Liver (tissue), 9 donors: Measurements from ENCODE around the gene EXOC8. TPM values are rescaled to one million over a fixed set of nuclear protein-coding genes. Genes with fewer than 3 reads are reported as not detected.

ENCODE experiments used
- DNase-seq: peaks from one replicate; pipeline ENCODE4 v3.0.0-alpha.2; 2017; ENCODE audit warnings: low spot score
- H3K27ac ChIP-seq, 2 donors: one replicate each; pipeline ENCODE4 v1.7.0; 2013; ENCODE audit warnings: inconsistent platforms in 2 of 2, low read length in 2 of 2, control low read depth in 1 of 2, low read depth in 1 of 2, mild to moderate bottlenecking in 1 of 2
- H3K27me3 ChIP-seq, 4 donors: one replicate each; pipeline versions ENCODE4 v1.6.1 to v1.7.0; 2013; ENCODE audit warnings: low read length in 3 of 4, inconsistent platforms in 1 of 4, mild to moderate bottlenecking in 1 of 4, moderate library complexity in 1 of 4; ENCODE audit not compliant: control insufficient read depth in 4 of 4, insufficient read depth in 4 of 4
- H3K36me3 ChIP-seq, 4 donors: one replicate each; pipeline versions ENCODE4 v1.6.1 to v1.7.0; 2013; ENCODE audit warnings: low read length in 3 of 4, mild to moderate bottlenecking in 3 of 4, low read depth in 1 of 4, moderate library complexity in 1 of 4; ENCODE audit not compliant: control insufficient read depth in 4 of 4, insufficient read depth in 3 of 4
- H3K4me1 ChIP-seq, 4 donors: one replicate each; pipeline versions ENCODE4 v1.6.1 to v1.7.0; 2013; ENCODE audit warnings: low read length in 3 of 4, mild to moderate bottlenecking in 3 of 4, moderate library complexity in 1 of 4; ENCODE audit not compliant: control insufficient read depth in 4 of 4, insufficient read depth in 4 of 4
- H3K4me3 ChIP-seq, 3 donors: one replicate each; pipeline versions ENCODE4 v1.6.1 to v1.7.0; 2013; ENCODE audit warnings: low read length in 3 of 3, control low read depth in 1 of 3, low read depth in 1 of 3, mild to moderate bottlenecking in 1 of 3
- H3K9ac ChIP-seq, 2 donors: one replicate each; pipeline ENCODE4 v1.7.0; 2013; ENCODE audit warnings: low read length in 2 of 2, mild to moderate bottlenecking in 2 of 2, moderate library complexity in 2 of 2, control low read depth in 1 of 2, low read depth in 1 of 2
- H3K9me3 ChIP-seq, 4 donors: one replicate each; pipeline versions ENCODE4 v1.6.1 to v1.7.0; 2013; ENCODE audit warnings: low read length in 3 of 4; ENCODE audit not compliant: control insufficient read depth in 4 of 4
- EGR1 ChIP-seq, 2 donors: IDR thresholded peaks; 2 replicates each; pipeline ENCODE4 v1.6.1; 2016 to 2018; ENCODE audit warnings: antibody characterized with exemption in 2 of 2, low read depth in 2 of 2
- FOXA1 ChIP-seq: IDR thresholded peaks from 2 replicates; pipeline ENCODE4 v1.6.1; 2016; ENCODE audit warnings: antibody characterized with exemption
- FOXA2 ChIP-seq: IDR thresholded peaks from 2 replicates; pipeline ENCODE4 v1.6.1; 2016; ENCODE audit warnings: antibody characterized with exemption
- GABPA ChIP-seq, 2 donors: IDR thresholded peaks in 1 of 2; conservative IDR thresholded peaks in 1 of 2; 2 replicates each; pipeline ENCODE4 v1.6.1; 2016; ENCODE audit warnings: antibody characterized with exemption in 2 of 2, mild to moderate bottlenecking in 1 of 2, moderate library complexity in 1 of 2
- HNF4G ChIP-seq: IDR thresholded peaks from 2 replicates; pipeline ENCODE4 v1.6.1; 2016; ENCODE audit warnings: antibody characterized with exemption
- NR2F2 ChIP-seq: IDR thresholded peaks from 2 replicates; pipeline ENCODE4 v1.6.1; 2016; ENCODE audit warnings: antibody characterized with exemption
- RXRA ChIP-seq, 2 donors: IDR thresholded peaks; 2 replicates each; pipeline ENCODE4 v1.6.1; 2017 to 2018; ENCODE audit warnings: antibody characterized with exemption in 2 of 2, mild to moderate bottlenecking in 1 of 2
- SP1 ChIP-seq: IDR thresholded peaks from 2 replicates; pipeline ENCODE4 v1.6.1; 2018; ENCODE audit warnings: antibody characterized with exemption, mild to moderate bottlenecking
- TAF1 ChIP-seq: conservative IDR thresholded peaks from 2 replicates; pipeline ENCODE4 v1.6.1; 2016; ENCODE audit warnings: antibody characterized with exemption, mild to moderate bottlenecking
- YY1 ChIP-seq: IDR thresholded peaks from 2 replicates; pipeline ENCODE4 v1.6.1; 2016; ENCODE audit warnings: antibody characterized with exemption, mild to moderate bottlenecking
- WGBS: extraction: QIAGEN DNeasy Blood & Tissue Kit; methylation state at CpG from one replicate; pipeline ENCODE4 v1.1.7; 2013; 5-methylcytosine and 5-hydroxymethylcytosine counted together
- polyA plus RNA-seq, 2 donors: library from polyadenylated mRNA; stranded (reverse) in 1 of 2; unstranded in 1 of 2; fragments of 200-250 nt in 1 of 2; fragments of >200 nt in 1 of 2; fragmentation: Nextera tagmentation in 1 of 2; extraction: Ambion mirVana in 1 of 2; gene quantifications; one replicate each; pipeline versions ENCODE4 v1.2.1 to v1.2.3, GENCODE V29; 2013 to 2015
- total RNA-seq, 2 donors: library from RNA; depleted of rRNA; stranded (reverse); fragments of >200 nt; gene quantifications; one replicate each; pipeline ENCODE4 v1.2.3, GENCODE V29; 2014
- TF ChIP-seq, protein P1 (sequence below): IDR thresholded peaks from 2 replicates; pipeline ENCODE4 v1.6.1; 2016; ENCODE audit warnings: antibody characterized with exemption
- TF ChIP-seq, protein P2 (sequence below): fragments of 150-350 bp; IDR thresholded peaks from 2 replicates; pipeline ENCODE4 v1.5.1; 2017; ENCODE audit warnings: improper control_type of control experiment, low read depth, low read length; ENCODE audit not compliant: missing input control
- TF ChIP-seq, protein P3 (sequence below): IDR thresholded peaks from 2 replicates; pipeline ENCODE4 v1.6.1; 2016; ENCODE audit warnings: antibody characterized with exemption, mild to moderate bottlenecking
- donor health status: healthy.
- donor health status: healthy.
- donor health status: healthy.
- donor health status: healthy.
- donor health status: healthy.

Gene EXOC8
- total and polyA plus RNA-seq, 4 donors: 1.6 to 13.4 (median 7.5) TPM

DNA sequence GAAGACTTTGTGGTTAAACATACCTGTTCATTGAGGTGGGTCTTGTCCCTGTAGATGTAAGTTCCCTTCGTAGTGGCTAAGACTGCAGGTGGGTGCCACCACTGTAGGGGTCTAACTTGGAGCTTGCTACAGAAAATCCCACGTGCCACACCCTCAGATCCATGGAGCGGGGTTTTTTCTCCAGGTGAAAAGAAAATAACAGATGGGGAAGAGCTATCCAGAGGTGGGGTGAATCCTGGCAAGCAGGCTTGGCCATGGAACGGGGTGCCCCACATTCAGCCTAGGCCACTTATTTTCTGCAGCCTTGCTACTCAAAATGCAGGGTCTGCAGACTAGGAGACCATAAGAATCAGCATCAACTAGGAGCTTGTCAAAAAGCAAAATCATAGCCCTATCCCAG is 24.0 kb downstream of the EXOC8 start:
- TF ChIP-seq SP1: no peak
- no peak for TF ChIP-seq RXRA (IDR thresholded peaks at IDR 0.05)
- TF ChIP-seq EGR1 (IDR thresholded peaks at IDR 0.05; ENCODE audit: low read depth in 2 of 2): no peak
- TF ChIP-seq, protein P1, sequence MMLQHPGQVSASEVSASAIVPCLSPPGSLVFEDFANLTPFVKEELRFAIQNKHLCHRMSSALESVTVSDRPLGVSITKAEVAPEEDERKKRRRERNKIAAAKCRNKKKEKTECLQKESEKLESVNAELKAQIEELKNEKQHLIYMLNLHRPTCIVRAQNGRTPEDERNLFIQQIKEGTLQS: no peak
- TF ChIP-seq FOXA2: no peak
- TF ChIP-seq, protein P2, sequence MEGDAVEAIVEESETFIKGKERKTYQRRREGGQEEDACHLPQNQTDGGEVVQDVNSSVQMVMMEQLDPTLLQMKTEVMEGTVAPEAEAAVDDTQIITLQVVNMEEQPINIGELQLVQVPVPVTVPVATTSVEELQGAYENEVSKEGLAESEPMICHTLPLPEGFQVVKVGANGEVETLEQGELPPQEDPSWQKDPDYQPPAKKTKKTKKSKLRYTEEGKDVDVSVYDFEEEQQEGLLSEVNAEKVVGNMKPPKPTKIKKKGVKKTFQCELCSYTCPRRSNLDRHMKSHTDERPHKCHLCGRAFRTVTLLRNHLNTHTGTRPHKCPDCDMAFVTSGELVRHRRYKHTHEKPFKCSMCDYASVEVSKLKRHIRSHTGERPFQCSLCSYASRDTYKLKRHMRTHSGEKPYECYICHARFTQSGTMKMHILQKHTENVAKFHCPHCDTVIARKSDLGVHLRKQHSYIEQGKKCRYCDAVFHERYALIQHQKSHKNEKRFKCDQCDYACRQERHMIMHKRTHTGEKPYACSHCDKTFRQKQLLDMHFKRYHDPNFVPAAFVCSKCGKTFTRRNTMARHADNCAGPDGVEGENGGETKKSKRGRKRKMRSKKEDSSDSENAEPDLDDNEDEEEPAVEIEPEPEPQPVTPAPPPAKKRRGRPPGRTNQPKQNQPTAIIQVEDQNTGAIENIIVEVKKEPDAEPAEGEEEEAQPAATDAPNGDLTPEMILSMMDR: no peak
- no peak for TF ChIP-seq TAF1
- TF ChIP-seq NR2F2: no peak
- TF ChIP-seq FOXA1: no peak
- Histone ChIP-seq H3K9me3 (no peaks in the 10 kb centered on the region), H3K4me3 (no peak overlapping the region), H3K4me1 (no peaks in the 10 kb centered on the region), H3K27ac (no peak overlapping the region), H3K9ac (no peak overlapping the region), H3K36me3 (no peaks in the 10 kb centered on the region), H3K27me3 (no peaks in the 10 kb centered on the region)
- no peak for DNase-seq
- WGBS: 84% methylated on average over 4 of the region's 4 CpGs

DNA sequence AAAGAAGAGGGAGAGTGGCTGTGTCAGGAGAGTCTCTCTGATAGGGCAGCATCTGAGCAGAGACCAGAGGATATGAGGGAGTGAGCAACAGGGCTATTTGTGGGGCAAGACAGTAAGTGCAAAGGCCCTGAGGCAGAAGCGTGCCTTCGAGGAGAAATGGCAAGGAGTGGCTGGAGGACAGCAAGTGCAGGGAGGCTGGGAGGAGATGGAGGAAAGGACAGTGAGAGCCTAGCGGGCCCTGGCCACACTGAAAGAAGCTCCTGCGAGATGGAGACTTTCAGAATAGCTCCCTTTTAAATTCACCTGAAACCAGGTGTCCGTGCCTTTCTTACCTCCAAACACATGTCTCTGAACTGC is 25.2 kb downstream of the EXOC8 start:
- no peak overlapping the region for H3K27ac ChIP-seq
- no peak overlapping the region for H3K4me3 ChIP-seq
- no peak for DNase-seq
- TF ChIP-seq, protein P2: no peak
- TF ChIP-seq EGR1 (IDR thresholded peaks at IDR 0.05; ENCODE audit: low read depth in 2 of 2) (no peak), FOXA1 (no peak), YY1 (no peak), TAF1 (no peak), HNF4G (no peak), RXRA (IDR thresholded peaks at IDR 0.05) (no peak), GABPA (IDR thresholded peaks at IDR 0.05 in 1 of 2, conservative IDR thresholded peaks at IDR 0.05 in 1 of 2) (no peak)
- no peaks in the 10 kb centered on the region for H3K36me3 ChIP-seq
- H3K9me3 ChIP-seq: no peaks in the 10 kb centered on the region
- no peaks in the 10 kb centered on the region for H3K4me1 ChIP-seq
- H3K9ac ChIP-seq: no peak overlapping the region
- WGBS: 93% methylated on average over 5 of the region's 5 CpGs
- no peaks in the 10 kb centered on the region for H3K27me3 ChIP-seq

DNA sequence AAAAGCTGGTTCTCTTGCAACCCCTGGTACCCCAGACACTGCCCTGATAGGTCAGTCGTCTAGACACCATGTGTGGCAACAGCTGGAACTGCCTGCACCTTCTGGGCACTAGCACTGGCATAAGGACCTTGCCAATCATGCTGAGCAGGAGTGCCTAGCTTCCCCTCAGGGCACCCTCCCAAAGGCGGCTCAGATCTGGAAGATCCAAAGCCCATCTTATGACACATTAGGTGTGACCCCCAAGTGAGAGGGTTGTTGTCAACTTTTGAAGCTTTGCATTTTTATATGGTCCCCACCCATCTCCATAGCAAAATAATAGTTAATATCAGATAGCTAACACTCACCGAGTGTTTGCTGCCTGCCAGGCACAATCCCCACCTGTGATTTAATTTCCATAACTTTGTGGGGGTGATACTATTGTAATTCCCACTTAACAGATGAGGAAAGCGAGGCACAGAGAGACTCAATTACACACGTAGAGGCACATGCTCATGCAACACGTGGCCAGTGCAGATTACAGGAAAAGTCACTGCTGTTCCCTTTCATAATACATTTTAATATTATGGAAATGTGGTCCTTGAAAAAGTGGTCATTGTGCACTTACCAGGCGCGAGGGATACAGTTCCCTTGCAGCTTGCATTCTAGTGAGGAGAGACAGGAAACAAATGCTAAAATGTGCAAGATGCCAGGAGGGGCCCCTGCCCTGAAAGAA is 25.8 kb downstream of the EXOC8 start:
- TF ChIP-seq FOXA2: no peak
- TF ChIP-seq, protein P3, sequence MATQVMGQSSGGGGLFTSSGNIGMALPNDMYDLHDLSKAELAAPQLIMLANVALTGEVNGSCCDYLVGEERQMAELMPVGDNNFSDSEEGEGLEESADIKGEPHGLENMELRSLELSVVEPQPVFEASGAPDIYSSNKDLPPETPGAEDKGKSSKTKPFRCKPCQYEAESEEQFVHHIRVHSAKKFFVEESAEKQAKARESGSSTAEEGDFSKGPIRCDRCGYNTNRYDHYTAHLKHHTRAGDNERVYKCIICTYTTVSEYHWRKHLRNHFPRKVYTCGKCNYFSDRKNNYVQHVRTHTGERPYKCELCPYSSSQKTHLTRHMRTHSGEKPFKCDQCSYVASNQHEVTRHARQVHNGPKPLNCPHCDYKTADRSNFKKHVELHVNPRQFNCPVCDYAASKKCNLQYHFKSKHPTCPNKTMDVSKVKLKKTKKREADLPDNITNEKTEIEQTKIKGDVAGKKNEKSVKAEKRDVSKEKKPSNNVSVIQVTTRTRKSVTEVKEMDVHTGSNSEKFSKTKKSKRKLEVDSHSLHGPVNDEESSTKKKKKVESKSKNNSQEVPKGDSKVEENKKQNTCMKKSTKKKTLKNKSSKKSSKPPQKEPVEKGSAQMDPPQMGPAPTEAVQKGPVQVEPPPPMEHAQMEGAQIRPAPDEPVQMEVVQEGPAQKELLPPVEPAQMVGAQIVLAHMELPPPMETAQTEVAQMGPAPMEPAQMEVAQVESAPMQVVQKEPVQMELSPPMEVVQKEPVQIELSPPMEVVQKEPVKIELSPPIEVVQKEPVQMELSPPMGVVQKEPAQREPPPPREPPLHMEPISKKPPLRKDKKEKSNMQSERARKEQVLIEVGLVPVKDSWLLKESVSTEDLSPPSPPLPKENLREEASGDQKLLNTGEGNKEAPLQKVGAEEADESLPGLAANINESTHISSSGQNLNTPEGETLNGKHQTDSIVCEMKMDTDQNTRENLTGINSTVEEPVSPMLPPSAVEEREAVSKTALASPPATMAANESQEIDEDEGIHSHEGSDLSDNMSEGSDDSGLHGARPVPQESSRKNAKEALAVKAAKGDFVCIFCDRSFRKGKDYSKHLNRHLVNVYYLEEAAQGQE: no peak
- no peak for TF ChIP-seq SP1
- no peak for TF ChIP-seq RXRA (IDR thresholded peaks at IDR 0.05)
- no peaks in the 10 kb centered on the region for H3K36me3 ChIP-seq
- H3K27me3 ChIP-seq: no peaks in the 10 kb centered on the region
- H3K27ac ChIP-seq: no peak overlapping the region
- no peaks in the 10 kb centered on the region for H3K9me3 ChIP-seq
- H3K4me1 ChIP-seq: no peaks in the 10 kb centered on the region
- WGBS: 84% methylated on average over 8 of the region's 8 CpGs
- no peak overlapping the region for H3K4me3 ChIP-seq
- DNase-seq: no peak
- H3K9ac ChIP-seq: no peak overlapping the region
